ENCODE data around the gene RAD51B. TPM values are rescaled to one million over a fixed set of nuclear protein-coding genes. Genes with fewer than 3 reads are reported as not detected.

RAD51B gene
- total and polyA plus RNA-seq, 9 donors, result 21.6 to 70.1 (median 35.1) TPM

- no peaks in the 10 kb centered on the region for H3K36me3 ChIP-seq
- intact Hi-C loops (cut with DNase I), result loop anchor here in 1 of 4 donors (5.0 kb wide), 1 partner anchor 939 kb away; no protein-coding TSS in a partner anchor
Observed at GRCh38 chr14:67883717-67884116, 64.1 kb downstream of the RAD51B start.

GRCh38 chr14:67886191-67886590 lies 66.6 kb downstream of the RAD51B start:
- H3K4me3 ChIP-seq, result peak overlapping the region; percentile 8
- peak overlapping the region in 1 of 2 donors; percentile 72 for H3K27ac ChIP-seq
- H3K9me3 ChIP-seq, result no peaks in the 10 kb centered on the region
- 51 to 58% (median 58%) methylated on average over 2 of the region's 2 CpGs for WGBS, 3 donors
- intact Hi-C loops (cut with DNase I), result no loop called here
- DNase-seq, result no peak
- H3K4me1 ChIP-seq (ENCODE audit: insufficient read depth), result peaks cover 3% of the 10 kb centered on the region
- no peaks in the 10 kb centered on the region for H3K36me3 ChIP-seq
- no peak for TF ChIP-seq POLR2A (IDR thresholded peaks at IDR 0.05)
- TF ChIP-seq EP300 (IDR thresholded peaks at IDR 0.05), result no peak
- TF ChIP-seq CTCF (IDR thresholded peaks at IDR 0.05), result no peak
- no peaks in the 10 kb centered on the region for H3K27me3 ChIP-seq

More at GRCh38 chr14:67883717-67884116, 64.1 kb downstream of the RAD51B start:
- WGBS, 3 donors, result 6 to 20% (median 13%) methylated on average over 1 of the region's 1 CpG
- Histone ChIP-seq H3K4me3 (no peak overlapping the region), H3K4me1 (ENCODE audit: insufficient read depth) (peaks cover 3% of the 10 kb centered on the region), H3K27me3 (no peaks in the 10 kb centered on the region), H3K27ac (peak overlapping the region in 1 of 2 donors; percentile 72), H3K9me3 (no peaks in the 10 kb centered on the region)
- peak in 2 of 3 donors; percentile 15 to 46 for TF ChIP-seq CTCF (IDR thresholded peaks at IDR 0.05)
- no peak for TF ChIP-seq POLR2A (IDR thresholded peaks at IDR 0.05)
- no peak for DNase-seq

- Histone ChIP-seq H3K36me3 (no peaks in the 10 kb centered on the region), H3K27ac (peak overlapping the region in 1 of 2 donors; percentile 72), H3K27me3 (no peaks in the 10 kb centered on the region), H3K9me3 (no peaks in the 10 kb centered on the region), H3K4me1 (ENCODE audit: insufficient read depth) (peaks cover 3% of the 10 kb centered on the region), H3K4me3 (peak overlapping the region; percentile 5)
- WGBS, 3 donors, result 52 to 75% (median 67%) methylated on average over 3 of the region's 3 CpGs
- DNase-seq, result no peak
- TF ChIP-seq CTCF (IDR thresholded peaks at IDR 0.05), result no peak
- TF ChIP-seq POLR2A (IDR thresholded peaks at IDR 0.05), result no peak
- TF ChIP-seq EP300 (IDR thresholded peaks at IDR 0.05), result no peak
- intact Hi-C loops (cut with DNase I), result no loop called here
Observed at GRCh38 chr14:67887478-67887877, 67.9 kb downstream of the RAD51B start.

DNA sequence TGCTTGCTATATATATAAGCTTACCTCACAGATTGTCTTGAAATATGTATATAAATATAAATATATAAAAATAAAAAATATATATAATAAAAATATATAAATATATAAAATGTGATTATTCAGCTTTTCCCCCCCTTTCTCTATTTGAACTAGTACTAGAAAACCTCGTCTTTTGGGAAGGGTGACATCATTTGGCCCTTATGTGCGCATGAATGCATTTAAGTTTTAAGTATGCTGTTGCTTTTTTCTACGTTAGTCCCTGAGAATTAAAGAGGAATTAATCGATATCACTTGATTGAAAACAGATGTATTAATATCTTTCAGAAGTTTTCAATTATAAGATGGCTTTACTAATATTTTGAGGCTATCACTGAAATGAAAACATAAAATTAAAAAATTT lies 69.9 kb downstream of the RAD51B start:
- Histone ChIP-seq H3K9me3 (no peaks in the 10 kb centered on the region), H3K4me1 (ENCODE audit: insufficient read depth) (peaks cover 3% of the 10 kb centered on the region), H3K4me3 (peak overlapping the region; percentile 2), H3K36me3 (no peaks in the 10 kb centered on the region), H3K27me3 (no peaks in the 10 kb centered on the region), H3K27ac (peak overlapping the region in 1 of 2 donors; percentile 55)
- DNase-seq, result no peak
- intact Hi-C loops (cut with DNase I), result no loop called here
- no peak for TF ChIP-seq CTCF (IDR thresholded peaks at IDR 0.05)
- TF ChIP-seq POLR2A (IDR thresholded peaks at IDR 0.05), result no peak
- TF ChIP-seq EP300 (IDR thresholded peaks at IDR 0.05), result no peak
- WGBS, 3 donors, result 60 to 79% (median 73%) methylated on average over 4 of the region's 4 CpGs

Data from ovary (tissue), 9 donors.